ENCODE results near the gene PKIB. TPM values are rescaled to one million over a fixed set of nuclear protein-coding genes. Genes with fewer than 3 reads are reported as not detected.
"Not testable (repeated sequence)": the region's sequence is repeated elsewhere in the genome, so short reads cannot be mapped to it uniquely, and the experiment has no call there.

PKIB gene
- polyA plus RNA-seq, 1 donor (not counting 4 experiments of a cell fraction or from before 2014, with no cell fraction given): 8.7 TPM

- TF ChIP-seq CTCF (optimal IDR thresholded peaks at IDR 0.05 in 1 of 3, IDR thresholded peaks at IDR 0.05 in 1 of 3, conservative IDR thresholded peaks at IDR 0.05 in 1 of 3; ENCODE audit: extremely low read depth in 1 of 3, insufficient read depth in 2 of 3, low read length in 3 of 3): no peak
- TF ChIP-seq EZH2 (IDR thresholded peaks at IDR 0.05; ENCODE audit: low read length): no peak
- H3K4me2 ChIP-seq (ENCODE audit: control insufficient read depth, extremely low read depth, insufficient read depth, low read depth, low read length): no peak overlapping the region
- dilution Hi-C loops (cut with MboI; ENCODE audit: extremely low pct_ligation_motif_present, low sequenced_read_pairs): no loop called here
- no peak overlapping the region for H3K27ac ChIP-seq (ENCODE audit: control insufficient read depth, insufficient read depth, low read length)
- H3K4me3 ChIP-seq (ENCODE audit: control insufficient read depth in 2 of 3, extremely low read depth in 1 of 3, insufficient read depth in 2 of 3, low read depth in 1 of 3, low read length in 3 of 3): no peak overlapping the region
- no peak for FAIRE-seq
- no peaks in the 10 kb centered on the region for H4K20me1 ChIP-seq (ENCODE audit: control insufficient read depth, extremely low read depth, insufficient read depth, low read length)
- no peaks in the 10 kb centered on the region for H3K9me3 ChIP-seq (ENCODE audit: control insufficient read depth, low read depth, low read length)
- no peaks in the 10 kb centered on the region for H3K27me3 ChIP-seq (ENCODE audit: control insufficient read depth, extremely low read depth, insufficient read depth, low read length)
- H3K36me3 ChIP-seq (ENCODE audit: control insufficient read depth in 2 of 2, extremely low read depth in 1 of 2, insufficient read depth in 2 of 2, low read length in 2 of 2): no peaks in the 10 kb centered on the region
- no peak for DNase-seq (ENCODE audit: low read depth, low spot score)
- H3K4me1 ChIP-seq (ENCODE audit: control insufficient read depth, extremely low read depth, insufficient read depth, low read length): no peaks in the 10 kb centered on the region
- no peaks in the 10 kb centered on the region for H3K79me2 ChIP-seq (ENCODE audit: control insufficient read depth, insufficient read depth, low read length)
- no peak overlapping the region for H3K9ac ChIP-seq (ENCODE audit: control insufficient read depth, extremely low read depth, insufficient read depth, low read length)
- no peaks in the 10 kb centered on the region for H3K9me1 ChIP-seq (ENCODE audit: control insufficient read depth, extremely low read depth, insufficient read depth, low read length)
- H2AFZ ChIP-seq (ENCODE audit: control insufficient read depth, low read length): no peak overlapping the region
Observed at GRCh38 chr6:122589115-122589514, 21.1 kb upstream of the PKIB start.

GRCh38 chr6:122598295-122598694, 11.9 kb upstream of the PKIB start:
- H3K4me3 ChIP-seq (ENCODE audit: control insufficient read depth in 2 of 3, extremely low read depth in 1 of 3, insufficient read depth in 2 of 3, low read depth in 1 of 3, low read length in 3 of 3); dilution Hi-C loops (cut with MboI; ENCODE audit: extremely low pct_ligation_motif_present, low sequenced_read_pairs); H3K27me3 ChIP-seq (ENCODE audit: control insufficient read depth, extremely low read depth, insufficient read depth, low read length); H3K9me3 ChIP-seq (ENCODE audit: control insufficient read depth, low read depth, low read length); H3K27ac ChIP-seq (ENCODE audit: control insufficient read depth, insufficient read depth, low read length); H4K20me1 ChIP-seq (ENCODE audit: control insufficient read depth, extremely low read depth, insufficient read depth, low read length); H3K9ac ChIP-seq (ENCODE audit: control insufficient read depth, extremely low read depth, insufficient read depth, low read length); H3K4me1 ChIP-seq (ENCODE audit: control insufficient read depth, extremely low read depth, insufficient read depth, low read length); DNase-seq (ENCODE audit: low read depth, low spot score); H3K36me3 ChIP-seq (ENCODE audit: control insufficient read depth in 2 of 2, extremely low read depth in 1 of 2, insufficient read depth in 2 of 2, low read length in 2 of 2); H3K9me1 ChIP-seq (ENCODE audit: control insufficient read depth, extremely low read depth, insufficient read depth, low read length); FAIRE-seq; H2AFZ ChIP-seq (ENCODE audit: control insufficient read depth, low read length); H3K4me2 ChIP-seq (ENCODE audit: control insufficient read depth, extremely low read depth, insufficient read depth, low read depth, low read length); H3K79me2 ChIP-seq (ENCODE audit: control insufficient read depth, insufficient read depth, low read length): not testable (repeated sequence)

GRCh38 chr6:122604676-122605075, 5.5 kb upstream of the PKIB start:
- no peak overlapping the region for H3K4me3 ChIP-seq (ENCODE audit: control insufficient read depth in 2 of 3, extremely low read depth in 1 of 3, insufficient read depth in 2 of 3, low read depth in 1 of 3, low read length in 3 of 3)
- TF ChIP-seq EZH2 (IDR thresholded peaks at IDR 0.05; ENCODE audit: low read length) (no peak), CTCF (optimal IDR thresholded peaks at IDR 0.05 in 1 of 3, IDR thresholded peaks at IDR 0.05 in 1 of 3, conservative IDR thresholded peaks at IDR 0.05 in 1 of 3; ENCODE audit: extremely low read depth in 1 of 3, insufficient read depth in 2 of 3, low read length in 3 of 3) (no peak)
- no peak for DNase-seq (ENCODE audit: low read depth, low spot score)
- H3K9me1 ChIP-seq (ENCODE audit: control insufficient read depth, extremely low read depth, insufficient read depth, low read length): no peaks in the 10 kb centered on the region
- H3K27me3 ChIP-seq (ENCODE audit: control insufficient read depth, extremely low read depth, insufficient read depth, low read length): no peaks in the 10 kb centered on the region
- H3K4me1 ChIP-seq (ENCODE audit: control insufficient read depth, extremely low read depth, insufficient read depth, low read length): peaks cover 2% of the 10 kb centered on the region
- no peaks in the 10 kb centered on the region for H3K9me3 ChIP-seq (ENCODE audit: control insufficient read depth, low read depth, low read length)
- H3K27ac ChIP-seq (ENCODE audit: control insufficient read depth, insufficient read depth, low read length): no peak overlapping the region
- H3K79me2 ChIP-seq (ENCODE audit: control insufficient read depth, insufficient read depth, low read length): no peaks in the 10 kb centered on the region
- H3K36me3 ChIP-seq (ENCODE audit: control insufficient read depth in 2 of 2, extremely low read depth in 1 of 2, insufficient read depth in 2 of 2, low read length in 2 of 2): no peaks in the 10 kb centered on the region
- H3K9ac ChIP-seq (ENCODE audit: control insufficient read depth, extremely low read depth, insufficient read depth, low read length): no peak overlapping the region
- dilution Hi-C loops (cut with MboI; ENCODE audit: extremely low pct_ligation_motif_present, low sequenced_read_pairs): no loop called here
- FAIRE-seq: no peak
- no peaks in the 10 kb centered on the region for H4K20me1 ChIP-seq (ENCODE audit: control insufficient read depth, extremely low read depth, insufficient read depth, low read length)
- H2AFZ ChIP-seq (ENCODE audit: control insufficient read depth, low read length): no peak overlapping the region
- H3K4me2 ChIP-seq (ENCODE audit: control insufficient read depth, extremely low read depth, insufficient read depth, low read depth, low read length): no peak overlapping the region
